ENCODE measurements around the gene MED15. TPM values are rescaled to one million over a fixed set of nuclear protein-coding genes. Genes with fewer than 3 reads are reported as not detected.

The MED15 gene
- total RNA-seq, 1 experiment from 2014 or later: 94.7 TPM

DNA sequence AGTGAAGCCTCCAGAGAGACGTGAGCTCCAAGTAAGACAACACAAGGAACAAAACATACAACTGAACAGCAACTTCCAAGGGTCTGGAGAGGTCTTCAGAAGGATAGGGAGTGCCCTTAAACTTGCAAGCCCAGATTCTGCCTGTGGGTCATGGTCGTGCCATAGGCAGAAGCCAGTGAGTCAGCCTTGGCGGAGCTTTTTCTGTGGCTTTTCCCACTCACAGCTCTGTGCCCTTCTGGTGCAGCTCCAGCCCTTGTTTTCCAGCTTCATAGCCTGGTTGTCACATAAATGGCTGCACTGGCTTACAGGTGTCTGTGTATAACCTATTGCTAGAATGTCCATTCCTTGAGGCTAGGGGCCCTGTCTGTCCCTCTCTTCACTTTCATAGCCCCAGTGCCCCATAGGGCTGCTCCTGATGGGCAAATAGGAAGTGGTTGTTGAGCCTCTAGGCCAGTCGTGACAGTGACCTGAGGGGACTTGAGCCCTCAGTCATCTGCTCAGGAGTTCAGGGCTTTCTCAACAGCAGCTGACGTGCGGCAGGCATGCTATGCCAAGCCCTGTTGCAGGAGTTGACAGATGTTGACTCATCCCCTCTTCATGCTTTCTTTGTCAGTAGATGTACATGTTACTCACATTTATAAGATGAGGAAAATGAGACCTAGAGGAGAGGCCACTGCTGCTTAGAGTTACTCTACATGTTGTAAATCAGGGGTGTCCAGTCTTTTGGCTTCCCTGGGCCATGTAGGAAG is 7.4 kb downstream of the MED15 start:
- Mint-ChIP-seq H3K36me3 (ENCODE audit: insufficient read depth, unreplicated experiment) (peaks cover 42% of the 10 kb centered on the region), H3K4me1 (ENCODE audit: low read depth, unreplicated experiment) (peaks cover 14% of the 10 kb centered on the region), H3K27me3 (ENCODE audit: insufficient read depth, unreplicated experiment) (no peaks in the 10 kb centered on the region), H3K4me3 (ENCODE audit: unreplicated experiment) (no peak overlapping the region), H3K27ac (ENCODE audit: unreplicated experiment) (peak overlapping the region; percentile 62), H3K9me3 (ENCODE audit: unreplicated experiment) (no peaks in the 10 kb centered on the region)
- Histone ChIP-seq H3K27me3 (replicated peaks; ENCODE audit: control insufficient read depth, insufficient read depth, low read length) (no peaks in the 10 kb centered on the region), H3K36me3 (ENCODE audit: control insufficient read depth, insufficient read depth, low read length) (no peaks in the 10 kb centered on the region; the same call in none of the 2 replicates), H3K4me1 (peaks cover 12% of the 10 kb centered on the region), H3K9me3 (no peaks in the 10 kb centered on the region), H3K4me3 (ENCODE audit: low read depth, low read length) (no peak overlapping the region)
- TF ChIP-seq, protein P1, sequence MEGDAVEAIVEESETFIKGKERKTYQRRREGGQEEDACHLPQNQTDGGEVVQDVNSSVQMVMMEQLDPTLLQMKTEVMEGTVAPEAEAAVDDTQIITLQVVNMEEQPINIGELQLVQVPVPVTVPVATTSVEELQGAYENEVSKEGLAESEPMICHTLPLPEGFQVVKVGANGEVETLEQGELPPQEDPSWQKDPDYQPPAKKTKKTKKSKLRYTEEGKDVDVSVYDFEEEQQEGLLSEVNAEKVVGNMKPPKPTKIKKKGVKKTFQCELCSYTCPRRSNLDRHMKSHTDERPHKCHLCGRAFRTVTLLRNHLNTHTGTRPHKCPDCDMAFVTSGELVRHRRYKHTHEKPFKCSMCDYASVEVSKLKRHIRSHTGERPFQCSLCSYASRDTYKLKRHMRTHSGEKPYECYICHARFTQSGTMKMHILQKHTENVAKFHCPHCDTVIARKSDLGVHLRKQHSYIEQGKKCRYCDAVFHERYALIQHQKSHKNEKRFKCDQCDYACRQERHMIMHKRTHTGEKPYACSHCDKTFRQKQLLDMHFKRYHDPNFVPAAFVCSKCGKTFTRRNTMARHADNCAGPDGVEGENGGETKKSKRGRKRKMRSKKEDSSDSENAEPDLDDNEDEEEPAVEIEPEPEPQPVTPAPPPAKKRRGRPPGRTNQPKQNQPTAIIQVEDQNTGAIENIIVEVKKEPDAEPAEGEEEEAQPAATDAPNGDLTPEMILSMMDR (IDR thresholded peaks at IDR 0.05; ENCODE audit: insufficient read depth in 1 of 2, low read depth in 1 of 2, low read length in 1 of 2, severe bottlenecking in 1 of 2, unreplicated experiment in 1 of 2): no peak
- no peak for DNase-seq
- CTCF ChIA-PET: interaction anchor here (1.2 kb wide), 1 partner anchor 54 kb away, joined by 3 read pairs; no protein-coding TSS in a partner anchor
- BruUV-seq (replicated peaks): no TSS peak
- POLR2A ChIA-PET: no interaction called here
- intact Hi-C loops (cut with micrococcal nuclease; ENCODE audit: unreplicated experiment): no loop called here

DNA sequence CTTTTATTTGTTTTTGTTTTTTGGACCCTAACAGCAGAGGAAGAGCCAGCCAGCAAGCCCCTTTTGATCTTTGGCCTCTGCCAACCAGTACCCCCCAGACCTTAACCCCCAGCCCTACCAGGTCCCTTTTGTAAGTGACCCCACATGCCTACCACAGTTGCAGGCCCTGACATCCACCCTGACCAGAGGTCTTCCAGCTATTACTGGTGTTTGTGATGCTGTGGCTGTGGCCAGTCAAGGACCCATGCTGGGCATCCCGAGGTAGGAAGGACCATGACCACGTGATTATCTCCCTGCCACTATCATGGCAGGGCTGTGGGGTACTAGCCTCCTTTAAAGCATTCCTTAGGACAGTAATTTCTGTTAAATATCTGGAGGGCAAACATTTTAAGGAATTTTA is 9.0 kb downstream of the MED15 start:
- CTCF ChIA-PET: no interaction called here
- Mint-ChIP-seq H3K27me3 (ENCODE audit: insufficient read depth, unreplicated experiment) (no peaks in the 10 kb centered on the region), H3K27ac (ENCODE audit: unreplicated experiment) (no peak overlapping the region), H3K36me3 (ENCODE audit: insufficient read depth, unreplicated experiment) (peaks cover 52% of the 10 kb centered on the region), H3K4me1 (ENCODE audit: low read depth, unreplicated experiment) (peaks cover 11% of the 10 kb centered on the region), H3K9me3 (ENCODE audit: unreplicated experiment) (no peaks in the 10 kb centered on the region), H3K4me3 (ENCODE audit: unreplicated experiment) (no peak overlapping the region)
- Histone ChIP-seq H3K9me3 (no peaks in the 10 kb centered on the region), H3K4me3 (ENCODE audit: low read depth, low read length) (no peak overlapping the region), H3K4me1 (no peaks in the 10 kb centered on the region), H3K27me3 (replicated peaks; ENCODE audit: control insufficient read depth, insufficient read depth, low read length) (no peaks in the 10 kb centered on the region), H3K36me3 (ENCODE audit: control insufficient read depth, insufficient read depth, low read length) (no peaks in the 10 kb centered on the region; the same call in none of the 2 replicates)
- no TSS peak for BruUV-seq (replicated peaks)
- TF ChIP-seq, protein P1 (IDR thresholded peaks at IDR 0.05; ENCODE audit: insufficient read depth in 1 of 2, low read depth in 1 of 2, low read length in 1 of 2, severe bottlenecking in 1 of 2, unreplicated experiment in 1 of 2): no peak
- POLR2A ChIA-PET: no interaction called here
- DNase-seq: no peak
- intact Hi-C loops (cut with micrococcal nuclease; ENCODE audit: unreplicated experiment): no loop called here

DNA sequence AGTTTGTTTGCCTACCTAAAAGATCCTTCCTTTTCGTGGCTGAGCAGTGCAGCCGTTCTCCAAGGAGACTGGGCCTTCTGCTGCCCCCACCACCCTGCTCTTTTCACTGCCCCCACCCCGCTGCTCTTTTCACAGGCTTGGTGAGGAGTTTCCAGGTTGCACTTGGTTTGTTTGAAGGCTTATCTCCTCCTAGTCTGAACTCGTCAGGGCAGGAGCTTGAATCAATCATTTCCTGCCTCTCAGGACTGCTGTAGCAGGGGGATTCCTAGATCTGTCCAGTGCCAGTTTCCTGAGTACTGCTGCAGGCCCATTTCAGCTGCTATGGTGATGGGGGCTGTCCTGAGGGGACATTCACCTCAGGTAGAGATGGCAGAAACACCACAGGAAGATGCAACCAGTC is 10.0 kb downstream of the MED15 start:
- Mint-ChIP-seq H3K27me3 (ENCODE audit: insufficient read depth, unreplicated experiment) (no peaks in the 10 kb centered on the region), H3K4me1 (ENCODE audit: low read depth, unreplicated experiment) (peaks cover 1% of the 10 kb centered on the region), H3K27ac (ENCODE audit: unreplicated experiment) (no peak overlapping the region), H3K9me3 (ENCODE audit: unreplicated experiment) (no peaks in the 10 kb centered on the region), H3K36me3 (ENCODE audit: insufficient read depth, unreplicated experiment) (peaks cover 58% of the 10 kb centered on the region), H3K4me3 (ENCODE audit: unreplicated experiment) (no peak overlapping the region)
- intact Hi-C loops (cut with micrococcal nuclease; ENCODE audit: unreplicated experiment): no loop called here
- CTCF ChIA-PET: no interaction called here
- TF ChIP-seq, protein P1 (IDR thresholded peaks at IDR 0.05; ENCODE audit: insufficient read depth in 1 of 2, low read depth in 1 of 2, low read length in 1 of 2, severe bottlenecking in 1 of 2, unreplicated experiment in 1 of 2): no peak
- POLR2A ChIA-PET: no interaction called here
- Histone ChIP-seq H3K4me3 (ENCODE audit: low read depth, low read length) (no peak overlapping the region), H3K36me3 (ENCODE audit: control insufficient read depth, insufficient read depth, low read length) (no peaks in the 10 kb centered on the region; the same call in none of the 2 replicates), H3K9me3 (no peaks in the 10 kb centered on the region), H3K27me3 (replicated peaks; ENCODE audit: control insufficient read depth, insufficient read depth, low read length) (no peaks in the 10 kb centered on the region), H3K4me1 (no peaks in the 10 kb centered on the region; the same call in 1 of the 2 replicates)
- DNase-seq: no peak
- no TSS peak for BruUV-seq (replicated peaks)

Data from Caco-2 (cell line).